Naive thymus-derived CD4-positive, alpha-beta T cell (primary cell): ENCODE data around the gene NPTX2. TPM values are rescaled to one million over a fixed set of nuclear protein-coding genes. Genes with fewer than 3 reads are reported as not detected.

Experiments
- ATAC-seq: fragments of 150-1000 bp; cut with Tn5 transposase; 2 replicates; pipeline ENCODE4 v1.10.0; 2021; ENCODE audit warnings: mild to moderate bottlenecking, moderate library complexity
- CTCF ChIA-PET: fragments of 350-600 bp; sonication (Branson Sonifier 250); formaldehyde crosslinking; loops from one replicate; lab custom pipeline; 2021; ENCODE audit warnings: antibody characterized with exemption; lab: Charles Lee
- POLR2A ChIA-PET: fragments of 350-600 bp; sonication (Branson Sonifier 250); formaldehyde crosslinking; loops from one replicate; lab custom pipeline; 2021; ENCODE audit warnings: antibody characterized with exemption, inconsistent platforms; lab: Charles Lee
- DNase-seq, 9 donors: peaks; one replicate each; pipeline versions ENCODE4 v3.0.0 to v3.0.0-alpha.2; 2020 to 2022; ENCODE audit warnings: mixed read lengths in 1 of 9
- H3K27ac ChIP-seq: one replicate; pipeline ENCODE4 v1.7.0; 2013; ENCODE audit warnings: mild to moderate bottlenecking, low read depth, low read length, moderate library complexity
- H3K27me3 ChIP-seq, 2 donors: one replicate each; pipeline ENCODE4 v1.7.0; 2013; ENCODE audit warnings: low read length in 2 of 2, mild to moderate bottlenecking in 2 of 2, moderate library complexity in 2 of 2; ENCODE audit not compliant: control insufficient read depth in 2 of 2, insufficient read depth in 2 of 2
- H3K36me3 ChIP-seq, 3 experiments: 1 replicate in 2 of 3; 2 replicates in 1 of 3; pipeline ENCODE4 v1.7.0; 2013; ENCODE audit warnings: low read length in 3 of 3, mild to moderate bottlenecking in 3 of 3, moderate library complexity in 1 of 3; ENCODE audit not compliant: insufficient read depth in 3 of 3, control insufficient read depth in 2 of 3
- H3K4me1 ChIP-seq, 2 donors: one replicate each; pipeline ENCODE4 v1.7.0; 2013; ENCODE audit warnings: low read length in 2 of 2, mild to moderate bottlenecking in 2 of 2, moderate library complexity in 1 of 2; ENCODE audit not compliant: control insufficient read depth in 2 of 2, insufficient read depth in 2 of 2
- H3K4me3 ChIP-seq: 2 replicates; pipeline ENCODE4 v1.7.0; 2013; ENCODE audit warnings: mild to moderate bottlenecking, low read length
- H3K9me3 ChIP-seq, 3 experiments: 1 replicate in 2 of 3; 2 replicates in 1 of 3; pipeline ENCODE4 v1.7.0; 2013; ENCODE audit warnings: low read length in 3 of 3; ENCODE audit not compliant: control insufficient read depth in 2 of 3
- H3K27ac Mint-ChIP-seq, 9 donors: one replicate each; pipeline ENCODE4 v1.8.0; 2020 to 2022; ENCODE audit warnings: mixed read lengths in 9 of 9, mild to moderate bottlenecking in 8 of 9, moderate library complexity in 5 of 9, inconsistent platforms in 2 of 9
- H3K27me3 Mint-ChIP-seq, 5 donors: one replicate each; pipeline ENCODE4 v1.8.0; 2021 to 2022; ENCODE audit warnings: mixed read lengths in 5 of 5, mild to moderate bottlenecking in 1 of 5
- H3K36me3 Mint-ChIP-seq, 5 donors: one replicate each; pipeline ENCODE4 v1.8.0; 2020 to 2022; ENCODE audit warnings: mixed read lengths in 5 of 5, mild to moderate bottlenecking in 3 of 5, inconsistent platforms in 1 of 5
- H3K4me1 Mint-ChIP-seq, 7 donors: one replicate each; pipeline ENCODE4 v1.8.0; 2020 to 2022; ENCODE audit warnings: mixed read lengths in 7 of 7, mild to moderate bottlenecking in 3 of 7, inconsistent platforms in 1 of 7
- H3K4me3 Mint-ChIP-seq, 10 donors: one replicate each; pipeline ENCODE4 v1.8.0; 2020 to 2022; ENCODE audit warnings: mild to moderate bottlenecking in 10 of 10, mixed read lengths in 10 of 10, moderate library complexity in 6 of 10, inconsistent platforms in 2 of 10
- H3K9me3 Mint-ChIP-seq, 11 donors: one replicate each; pipeline ENCODE4 v1.8.0; 2020 to 2022; ENCODE audit warnings: mixed read lengths in 11 of 11, mild to moderate bottlenecking in 4 of 11, inconsistent platforms in 1 of 11, moderate library complexity in 1 of 11
- intact Hi-C, 2 donors: fragments of 100-400 bp; cut with micrococcal nuclease; formaldehyde crosslinking; loops; one replicate each; pipeline ENCODE4 v1.15.1; 2023
- polyA plus RNA-seq, 2 donors: library from polyadenylated mRNA; unstranded; fragments of 300-500 nt; fragmentation: Illumina TruSeq; gene quantifications; one replicate each; pipeline ENCODE4 v1.2.3, GENCODE V29; 2021
- total RNA-seq, 6 experiments: library from RNA in 5 of 6; stranded (reverse) in 5 of 6; gene quantifications; 1 replicate in 5 of 6; 2 replicates in 1 of 6; pipeline ENCODE4 v1.2.3 and lab custom pipeline; 2021 to 2026

Gene NPTX2
- total and polyA plus RNA-seq, 7 experiments from 2014 or later = 0.07 to 0.22 (median 0.19) TPM; not detected in 4

DNA sequence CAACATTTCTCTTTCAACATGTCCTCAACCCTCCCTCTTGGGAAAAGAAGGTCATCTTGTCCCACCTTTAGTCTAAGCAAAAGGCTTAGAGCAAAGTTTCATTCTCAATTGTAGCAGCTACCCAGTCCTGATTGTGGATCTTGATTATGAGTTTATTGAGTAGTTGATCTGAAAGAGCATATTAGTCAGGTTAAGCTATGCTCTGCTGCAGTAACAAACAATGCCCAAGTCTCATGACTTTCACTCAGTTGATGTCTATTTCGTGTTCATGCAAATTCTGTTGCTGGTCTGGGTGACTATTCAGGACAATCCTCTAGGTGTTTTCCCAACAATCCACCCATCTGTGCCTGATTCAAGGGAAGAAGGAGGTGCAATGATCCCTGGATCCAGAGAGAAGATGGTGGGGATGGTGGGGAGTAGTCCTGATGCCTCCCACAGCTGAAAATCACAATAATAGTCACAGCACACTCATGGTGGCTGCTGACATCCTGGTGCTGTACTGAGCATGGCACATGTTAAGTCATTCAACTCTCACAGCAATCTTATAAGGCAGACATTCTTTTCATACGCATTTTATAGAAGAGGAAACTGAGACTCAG lies 54.7 kb downstream of the NPTX2 start:
- no peaks in the 10 kb centered on the region for H3K4me1 Mint-ChIP-seq
- no peak overlapping the region for H3K27ac Mint-ChIP-seq
- Histone ChIP-seq H3K27ac (no peak overlapping the region), H3K27me3 (no peaks in the 10 kb centered on the region), H3K9me3 (peaks cover 0 to 3% (median 0%) of the 10 kb centered on the region in 3 experiments), H3K4me1 (no peaks in the 10 kb centered on the region), H3K4me3 (no peak overlapping the region), H3K36me3 (no peaks in the 10 kb centered on the region)
- ChIA-PET POLR2A (no interaction called here), CTCF (no interaction called here)
- DNase-seq (no peak), ATAC-seq (no peak)
- H3K27me3 Mint-ChIP-seq = peaks cover 0 to 5% (median 0%) of the 10 kb centered on the region in 5 donors
- peaks cover 0 to 3% (median 0%) of the 10 kb centered on the region in 5 donors for H3K36me3 Mint-ChIP-seq
- peaks cover 0 to 17% (median 8%) of the 10 kb centered on the region in 11 donors for H3K9me3 Mint-ChIP-seq
- intact Hi-C loops = no loop called here
- H3K4me3 Mint-ChIP-seq = no peak overlapping the region

DNA sequence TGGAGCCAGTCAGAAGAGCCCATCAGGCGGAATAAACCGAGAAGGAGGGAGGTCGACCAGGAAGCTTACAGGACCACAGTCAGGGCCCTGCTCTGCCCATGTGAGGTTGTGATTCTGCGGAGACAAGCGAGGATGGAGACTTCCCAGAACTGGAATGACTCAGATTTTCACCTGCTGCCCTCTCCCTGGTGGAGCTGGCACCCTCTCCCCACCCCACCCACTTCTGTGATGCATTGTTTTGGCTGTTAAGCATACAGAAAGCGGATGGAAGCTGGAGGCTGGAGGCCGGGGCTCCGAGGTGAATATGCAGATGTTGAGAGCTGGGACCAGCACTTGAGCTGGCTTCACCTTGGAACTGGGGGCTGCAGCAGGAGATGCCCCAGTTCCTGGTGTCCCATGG lies 57.4 kb downstream of the NPTX2 start:
- H3K27ac Mint-ChIP-seq = no peak overlapping the region
- DNase-seq (no peak), ATAC-seq (no peak)
- Histone ChIP-seq H3K27me3 (no peaks in the 10 kb centered on the region), H3K36me3 (no peaks in the 10 kb centered on the region), H3K4me1 (no peaks in the 10 kb centered on the region), H3K27ac (no peak overlapping the region), H3K9me3 (peaks cover 0 to 7% (median 0%) of the 10 kb centered on the region in 3 experiments), H3K4me3 (no peak overlapping the region)
- ChIA-PET POLR2A (no interaction called here), CTCF (no interaction called here)
- no peaks in the 10 kb centered on the region for H3K4me1 Mint-ChIP-seq
- peaks cover 0 to 31% (median 10%) of the 10 kb centered on the region in 11 donors for H3K9me3 Mint-ChIP-seq
- no peak overlapping the region for H3K4me3 Mint-ChIP-seq
- intact Hi-C loops = no loop called here
- peaks cover 0 to 13% (median 2%) of the 10 kb centered on the region in 5 donors for H3K27me3 Mint-ChIP-seq
- peaks cover 0 to 9% (median 0%) of the 10 kb centered on the region in 5 donors for H3K36me3 Mint-ChIP-seq

DNA sequence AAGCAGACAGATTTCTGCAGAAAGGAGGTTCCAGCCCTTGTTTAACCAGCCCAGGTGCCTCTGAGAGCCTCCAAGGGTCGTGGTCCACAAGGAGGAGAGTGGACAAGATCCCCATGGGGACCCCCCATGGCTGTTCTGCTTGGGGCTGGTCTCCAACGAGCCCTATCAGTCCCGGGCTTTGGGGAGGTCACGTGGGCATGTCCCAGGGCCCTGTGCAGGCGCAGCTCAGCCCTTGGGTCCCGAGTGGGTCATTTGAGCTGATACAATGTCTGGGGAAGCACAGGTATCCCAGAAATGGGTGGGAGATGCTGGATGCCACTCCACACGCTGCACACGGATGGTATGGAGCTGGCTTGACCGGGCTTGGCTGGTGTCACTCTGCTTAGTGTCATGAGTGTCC lies 57.8 kb downstream of the NPTX2 start:
- Mint-ChIP-seq H3K27me3 (peaks cover 0 to 14% (median 5%) of the 10 kb centered on the region in 5 donors), H3K27ac (no peak overlapping the region), H3K36me3 (peaks cover 0 to 9% (median 0%) of the 10 kb centered on the region in 5 donors), H3K4me3 (no peak overlapping the region), H3K4me1 (no peaks in the 10 kb centered on the region), H3K9me3 (peaks cover 0 to 31% (median 10%) of the 10 kb centered on the region in 11 donors)
- POLR2A ChIA-PET = no interaction called here
- CTCF ChIA-PET = no interaction called here
- Histone ChIP-seq H3K36me3 (no peaks in the 10 kb centered on the region), H3K9me3 (peaks cover 0 to 7% (median 0%) of the 10 kb centered on the region in 3 experiments), H3K27ac (no peak overlapping the region), H3K4me3 (no peak overlapping the region), H3K27me3 (no peaks in the 10 kb centered on the region), H3K4me1 (no peaks in the 10 kb centered on the region)
- ATAC-seq = no peak
- intact Hi-C loops = no loop called here
- DNase-seq = no peak

DNA sequence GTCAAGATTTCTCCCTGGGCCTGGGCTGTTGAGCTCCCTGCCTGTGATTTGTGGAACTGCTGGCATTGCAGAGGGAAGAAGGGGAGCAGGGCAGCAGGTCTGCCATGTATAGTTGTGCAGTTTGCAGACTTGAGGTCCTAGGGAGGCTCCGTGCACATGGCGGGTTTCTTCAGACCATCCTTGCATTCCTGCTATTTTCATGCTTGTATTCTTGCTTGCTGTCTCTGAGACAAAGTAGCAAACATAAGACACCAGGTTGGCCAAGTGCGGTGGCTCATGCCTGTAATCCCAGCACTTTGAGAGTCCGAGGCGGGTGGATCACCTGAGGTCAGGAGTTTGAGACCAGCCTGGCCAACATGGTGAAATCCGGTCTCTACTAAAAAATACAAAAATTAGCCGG lies 61.1 kb downstream of the NPTX2 start:
- H3K36me3 ChIP-seq = no peaks in the 10 kb centered on the region
- no peak for DNase-seq
- no peak overlapping the region for H3K4me3 ChIP-seq
- Mint-ChIP-seq H3K9me3 (peaks cover 0 to 23% (median 4%) of the 10 kb centered on the region in 11 donors), H3K27ac (no peak overlapping the region), H3K27me3 (peaks cover 7 to 33% (median 20%) of the 10 kb centered on the region in 5 donors), H3K4me3 (no peak overlapping the region), H3K4me1 (peaks cover 0 to 4% (median 0%) of the 10 kb centered on the region in 7 donors), H3K36me3 (peaks cover 0 to 6% (median 0%) of the 10 kb centered on the region in 5 donors)
- intact Hi-C loops = no loop called here
- no peak overlapping the region for H3K27ac ChIP-seq
- POLR2A ChIA-PET = no interaction called here
- ATAC-seq = no peak
- peaks cover 0 to 4% (median 0%) of the 10 kb centered on the region in 3 experiments for H3K9me3 ChIP-seq
- no peaks in the 10 kb centered on the region for H3K4me1 ChIP-seq
- no peaks in the 10 kb centered on the region for H3K27me3 ChIP-seq
- CTCF ChIA-PET = no interaction called here

Other genes starting within 250 kb of the NPTX2 start
- gene BAIAP2L1, start 216.2 kb upstream of the NPTX2 start, total RNA-seq = 1 to 10 TPM in 2 of 5 experiments, under 1 TPM in 3; 0.32 to 2.0 (median 0.56) TPM
- 1 to 10 TPM in 1 of 2 donors, under 1 TPM in 1; 0.39 to 1.0 TPM for gene BAIAP2L1, start 216.2 kb upstream of the NPTX2 start, polyA plus RNA-seq